ENCODE results near the gene EXOSC9.

Gene EXOSC9

GRCh38 chr4:121824950-121825349, 23.8 kb downstream of the EXOSC9 start:
- DNase-seq, result no peak

- no peak for DNase-seq
Observed at GRCh38 chr4:121827853-121828252, 26.7 kb downstream of the EXOSC9 start.

GRCh38 chr4:121829511-121829910, 28.4 kb downstream of the EXOSC9 start:
- no peak for DNase-seq

GRCh38 chr4:121838136-121838535, 37.0 kb downstream of the EXOSC9 start:
- no peak for DNase-seq

- DNase-seq, result peak in 1 of 2 donors; percentile 39
Observed at GRCh38 chr4:121842862-121843261, 41.7 kb downstream of the EXOSC9 start.

GRCh38 chr4:121846662-121847061, 45.5 kb downstream of the EXOSC9 start:
- DNase-seq, result no peak

GRCh38 chr4:121851354-121851753, 50.2 kb downstream of the EXOSC9 start:
- DNase-seq, result no peak

GRCh38 chr4:121860121-121860520, 59.0 kb downstream of the EXOSC9 start:
- DNase-seq, result no peak

GRCh38 chr4:121861426-121861825, 60.3 kb downstream of the EXOSC9 start:
- no peak for DNase-seq

GRCh38 chr4:121863799-121864198, 62.7 kb downstream of the EXOSC9 start:
- no peak for DNase-seq

Measured in hippocampal formation (tissue), 2 donors.